HepG2 (cell line): ENCODE data around the gene EPB41L2. TPM values are rescaled to one million over a fixed set of nuclear protein-coding genes. Genes with fewer than 3 reads are reported as not detected.

Experiments
- AKAP8 ChIP-seq: sonication (generic); formaldehyde crosslinking; IDR thresholded peaks from 2 replicates; pipeline ENCODE4 v1.5.1; 2020; ENCODE audit warnings: mild to moderate bottlenecking, missing genetic modification reagents
- GATA4 ChIP-seq: sonication (generic); IDR thresholded peaks from 2 replicates; pipeline ENCODE4 v1.6.1; 2016; ENCODE audit warnings: antibody characterized with exemption, low read depth, borderline replicate concordance
- HNF4A ChIP-seq: sonication (generic); formaldehyde crosslinking; IDR thresholded peaks from 2 replicates; pipeline ENCODE4 v1.4.0; 2020; ENCODE audit warnings: missing genetic modification reagents
- HOXA7 ChIP-seq: sonication (generic); formaldehyde crosslinking; IDR thresholded peaks from 2 replicates; pipeline ENCODE4 v1.8.1; 2022; ENCODE audit warnings: mild to moderate bottlenecking, missing genetic modification reagents, moderate library complexity
- MTA1 ChIP-seq: sonication (generic); formaldehyde crosslinking; IDR thresholded peaks from 2 replicates; pipeline ENCODE4 v1.4.0; 2020; ENCODE audit warnings: missing genetic modification reagents, mild to moderate bottlenecking, borderline replicate concordance
- MTF2 ChIP-seq: sonication (generic); formaldehyde crosslinking; IDR thresholded peaks from 2 replicates; pipeline ENCODE4 v1.5.0; 2020; ENCODE audit warnings: missing genetic modification reagents, borderline replicate concordance
- PAXIP1 ChIP-seq: sonication (generic); formaldehyde crosslinking; conservative IDR thresholded peaks from 2 replicates; pipeline ENCODE4 v1.4.0; 2020; ENCODE audit warnings: mild to moderate bottlenecking, missing genetic modification reagents, moderate library complexity
- PHF5A ChIP-seq: IDR thresholded peaks from one replicate; pipeline ENCODE4 v1.6.1; 2018; ENCODE audit warnings: low read depth, missing genetic modification reagents; ENCODE audit not compliant: unreplicated experiment
- PREB ChIP-seq: sonication (generic); formaldehyde crosslinking; IDR thresholded peaks from 2 replicates; pipeline ENCODE4 v1.4.0; 2020; ENCODE audit warnings: missing genetic modification reagents
- RNF2 ChIP-seq: fragments of 450-650 bp; conservative IDR thresholded peaks from 2 replicates; pipeline ENCODE4 v1.6.1; 2016; ENCODE audit warnings: low read depth
- SMAD3 ChIP-seq: sonication (generic); formaldehyde crosslinking; IDR thresholded peaks from 2 replicates; pipeline ENCODE4 v1.4.0; 2020; ENCODE audit warnings: missing genetic modification reagents
- THYN1 ChIP-seq: sonication (generic); formaldehyde crosslinking; IDR thresholded peaks from 2 replicates; pipeline ENCODE4 v1.8.1; 2023; ENCODE audit warnings: low read depth, mild to moderate bottlenecking, moderate library complexity, missing genetic modification reagents, borderline replicate concordance
- ZBTB14 ChIP-seq: sonication (generic); formaldehyde crosslinking; IDR thresholded peaks from 2 replicates; pipeline ENCODE4 v1.4.0; 2020; ENCODE audit warnings: missing genetic modification reagents
- ZNF142 ChIP-seq: sonication (generic); formaldehyde crosslinking; IDR thresholded peaks from 2 replicates; pipeline ENCODE4 v1.4.0; 2020; ENCODE audit warnings: missing genetic modification reagents
- ZNF350 ChIP-seq: sonication (generic); formaldehyde crosslinking; IDR thresholded peaks from 2 replicates; pipeline ENCODE4 v1.4.0; 2020; ENCODE audit warnings: mild to moderate bottlenecking, low read depth, missing genetic modification reagents, borderline replicate concordance
- ZNF644 ChIP-seq: IDR thresholded peaks from 2 replicates; pipeline ENCODE4 v1.6.1; 2016; ENCODE audit warnings: low read depth
- ZNF792 ChIP-seq: IDR thresholded peaks from 2 replicates; pipeline ENCODE4 v1.6.1; 2016
- ZSCAN12 ChIP-seq: sonication (generic); formaldehyde crosslinking; IDR thresholded peaks from 2 replicates; pipeline ENCODE4 v1.9.0; 2021; ENCODE audit warnings: mild to moderate bottlenecking, missing genetic modification reagents
- polyA plus RNA-seq, 8 experiments: library from polyadenylated mRNA; depleted of rRNA in 3 of 8; stranded (reverse) in 7 of 8; unstranded in 1 of 8; fragments of >200 nt; fragmentation: Illumina TruSeq in 4 of 8; extraction: Trizol in 4 of 8; gene quantifications; 2 replicates each; pipeline versions ENCODE4 v1.2.1 to v1.2.3, GENCODE V29; 2011 to 2016; ENCODE audit warnings: low read depth in 4 of 8, missing spikeins in 1 of 8, mixed read lengths in 1 of 8; ENCODE audit not compliant: insufficient read depth in 1 of 8
- total RNA-seq, 5 experiments: library from RNA; depleted of rRNA; stranded (reverse); fragments of >200 nt; fragmentation: Illumina TruSeq; extraction: Trizol; gene quantifications; 2 replicates each; pipeline ENCODE4 v1.2.3, GENCODE V29; 2016; ENCODE audit warnings: low read depth in 1 of 5

Gene EPB41L2
- total and polyA plus RNA-seq, 2 of the 13 experiments (the other 11 are each of a cell fraction or from before 2014, with no cell fraction given) = 41.7 to 56.4 TPM

GRCh38 chr6:130994319-130995097 lies 68.5 kb downstream of the EPB41L2 start (continued):
- TF ChIP-seq ZBTB14 (CRISPR knock-in tag) = no peak
- no peak for TF ChIP-seq ZNF792 (CRISPR knock-in tag)
- no peak for TF ChIP-seq ZNF142 (CRISPR knock-in tag)
- 0 out of 2 replicates have a peak, but pooled peaks have one; percentile 9 for TF ChIP-seq ZNF644
- TF ChIP-seq AKAP8 = no peak
- no peak for TF ChIP-seq GATA4
- no peak for TF ChIP-seq PHF5A (CRISPR knock-in tag)
- TF ChIP-seq ZNF350 (CRISPR knock-in tag) = no peak
- no peak for TF ChIP-seq PAXIP1 (CRISPR knock-in tag)
- TF ChIP-seq THYN1 (CRISPR knock-in tag) = no peak
- peak; percentile 17; the same call in 1 of the 2 replicates for TF ChIP-seq HNF4A
- TF ChIP-seq SMAD3 (CRISPR knock-in tag) = no peak
- TF ChIP-seq RNF2 = no peak
- no peak for TF ChIP-seq MTF2 (CRISPR knock-in tag)
- no peak for TF ChIP-seq ZSCAN12 (CRISPR knock-in tag)
- TF ChIP-seq MTA1 = no peak
- TF ChIP-seq PREB (CRISPR knock-in tag) = no peak
- no peak for TF ChIP-seq HOXA7
